HG03342 (cell line): Measurements from ENCODE around the gene YWHAE.
"Not testable (repeated sequence)": the region's sequence is repeated elsewhere in the genome, so short reads cannot be mapped to it uniquely, and the experiment has no call there.

Experiments
- ATAC-seq: cut with Tn5 transposase; IDR thresholded peaks from one replicate; pipeline ENCODE4 v1.9.1; 2021; ENCODE audit warnings: mild to moderate bottlenecking, moderate library complexity; ENCODE audit not compliant: unreplicated experiment

YWHAE gene

DNA sequence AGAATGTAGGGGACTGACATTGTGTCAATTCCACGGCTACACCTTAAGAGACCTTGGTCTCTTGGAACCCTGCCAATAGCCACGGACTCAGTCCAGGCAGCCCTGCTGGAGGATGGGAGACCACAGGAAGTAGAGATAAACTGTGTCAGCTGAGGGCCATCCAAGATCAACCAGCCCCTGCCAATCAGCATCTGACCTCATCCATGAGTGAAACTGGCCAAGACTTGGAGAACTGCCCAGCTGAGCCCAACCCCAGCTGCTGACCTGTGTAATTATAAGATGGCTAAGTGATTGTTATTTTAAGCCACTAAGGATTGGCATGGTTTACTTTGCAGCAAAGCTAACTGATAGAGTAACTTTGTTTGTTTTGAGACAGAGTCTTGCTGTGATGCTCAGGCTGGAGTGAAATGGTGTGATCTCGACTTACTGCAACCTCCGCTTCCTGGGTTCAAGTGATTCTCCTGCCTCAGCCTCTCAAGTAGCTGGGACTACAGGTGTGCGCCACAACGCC, 13.3 kb upstream of the YWHAE start:
- ATAC-seq, result no peak

DNA sequence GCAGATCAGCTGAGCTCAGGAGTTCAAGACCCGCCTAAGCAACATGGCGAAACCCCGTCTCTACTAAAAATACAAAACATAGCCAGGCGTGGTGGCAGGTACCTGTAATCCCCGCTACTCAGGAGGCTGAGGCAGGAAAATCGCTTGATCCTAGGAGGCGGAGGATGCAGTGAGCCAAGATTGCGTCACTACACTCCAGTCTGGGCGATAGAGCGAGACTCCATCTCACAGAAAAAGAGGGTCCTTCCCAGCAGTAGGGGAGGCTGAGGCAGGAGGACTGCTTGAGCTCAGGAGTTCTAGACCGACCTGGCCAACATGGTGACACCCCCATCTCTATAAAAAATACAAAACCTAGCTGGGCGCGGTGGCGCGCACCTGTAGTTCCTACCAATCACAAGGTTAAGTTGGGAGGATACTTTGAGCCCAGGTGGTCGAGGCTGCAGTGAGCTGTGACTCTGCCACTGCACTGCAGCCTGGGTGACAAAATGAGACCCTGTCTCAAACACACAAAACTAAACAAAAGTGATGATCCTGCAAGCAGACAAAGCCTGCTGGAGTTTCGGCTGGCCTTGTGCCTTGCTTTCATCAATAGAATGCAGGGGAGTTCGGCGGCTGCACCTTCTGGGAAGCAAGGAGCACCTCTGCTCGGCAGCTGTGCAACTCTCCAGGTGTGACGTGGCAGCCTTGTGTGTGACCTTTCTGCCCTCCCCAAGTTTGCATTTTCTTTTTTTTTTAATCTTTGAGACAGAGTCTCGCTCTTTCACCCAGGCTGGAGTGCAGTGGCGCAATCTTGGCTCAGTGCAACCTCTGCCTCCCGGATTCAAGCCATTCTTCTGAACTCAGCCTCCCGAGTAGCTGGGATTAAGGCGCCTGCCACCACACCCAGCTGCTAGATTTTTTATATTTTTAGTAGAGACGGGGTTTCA, 12.4 kb upstream of the YWHAE start:
- ATAC-seq, result no peak

GRCh38 chr17:1402262-1402586, 2.2 kb upstream of the YWHAE start:
- no peak for ATAC-seq

DNA sequence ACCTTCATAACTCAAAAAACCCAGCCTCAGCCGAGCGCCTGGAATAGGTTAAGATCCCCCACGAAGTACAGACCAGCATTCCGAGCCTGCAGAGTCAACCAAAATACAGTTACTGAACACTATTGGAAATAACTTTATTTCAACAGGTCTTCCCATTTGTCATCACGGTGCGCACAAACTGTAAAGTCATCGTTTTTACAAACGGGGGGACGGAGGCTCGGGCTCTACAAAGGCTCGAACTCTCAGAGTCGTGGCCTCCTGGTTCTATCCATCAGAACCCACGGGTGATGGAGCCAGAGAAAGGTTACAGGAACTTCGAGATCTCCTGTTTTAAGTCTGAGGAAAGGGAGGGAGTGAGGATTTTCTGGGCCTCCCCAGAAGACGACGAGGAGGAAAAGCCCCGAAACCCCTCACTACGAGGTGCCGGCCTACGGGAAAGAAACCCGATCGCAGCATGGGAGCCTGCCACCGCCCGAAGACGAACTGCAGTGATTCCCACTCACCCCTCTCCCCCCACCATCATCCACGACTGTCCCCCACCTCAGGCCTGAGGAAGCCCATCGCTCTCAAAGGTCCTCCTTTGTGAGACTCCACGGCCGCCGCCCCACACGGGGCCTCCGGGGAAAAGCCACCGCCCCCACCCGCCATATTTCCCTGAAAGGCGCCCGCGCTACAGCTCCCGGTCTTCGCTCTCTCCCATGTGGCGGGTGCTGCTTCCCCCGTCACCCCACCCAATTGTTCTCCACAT, 917 bp downstream of the YWHAE start:
- ATAC-seq, result no peak

- ATAC-seq, result no peak
These were observed 2.0 kb downstream of the YWHAE start for GRCh38 chr17:1398028-1398427.

- not testable (repeated sequence) for ATAC-seq
These were observed 4.0 kb downstream of the YWHAE start for GRCh38 chr17:1395876-1396665.

GRCh38 chr17:1391577-1391976, 8.4 kb downstream of the YWHAE start:
- no peak for ATAC-seq

DNA sequence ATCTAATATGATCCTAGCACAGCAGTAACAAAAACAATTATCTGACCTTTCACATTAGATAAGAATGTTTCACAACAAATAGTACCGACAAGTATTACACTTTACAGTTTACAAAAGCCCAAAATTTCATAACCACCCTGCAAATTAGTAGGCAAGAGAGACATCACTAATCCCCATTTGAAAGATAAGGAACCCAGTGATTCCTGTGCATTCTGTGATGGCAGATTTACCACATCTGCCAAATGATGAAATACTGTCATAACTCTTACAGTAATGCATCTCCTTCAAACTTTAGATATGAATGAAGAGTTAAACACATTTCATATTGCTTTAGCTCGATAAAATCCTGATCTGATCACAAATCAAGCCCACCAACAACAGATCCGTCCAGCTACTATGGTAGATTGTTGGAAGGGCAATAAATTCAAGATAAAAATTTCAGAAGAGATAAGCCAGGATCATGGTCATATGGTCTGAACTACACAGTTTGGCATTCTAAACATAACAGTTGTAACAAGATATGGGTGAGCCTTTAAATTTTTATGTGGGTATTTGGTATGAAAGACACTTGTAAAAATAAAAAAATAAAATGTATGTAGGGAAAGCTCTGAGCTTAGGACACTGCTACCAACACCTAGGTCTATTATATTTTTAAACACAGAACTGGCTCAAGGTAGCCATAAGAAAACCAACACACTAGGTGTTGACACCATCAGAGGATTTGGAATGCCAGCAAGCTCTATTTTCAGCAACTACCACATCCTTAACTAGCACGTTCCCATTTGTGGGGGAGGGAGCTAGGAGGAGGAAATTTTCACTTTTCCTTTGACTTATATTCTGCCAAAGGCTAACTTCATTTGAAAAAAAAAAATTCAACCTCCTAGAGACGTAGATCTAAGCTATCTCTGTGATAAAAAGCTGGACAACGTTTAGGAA, 9.3 kb downstream of the YWHAE start:
- ATAC-seq, result no peak

GRCh38 chr17:1387490-1388227, 12.4 kb downstream of the YWHAE start:
- not testable (repeated sequence) for ATAC-seq

- ATAC-seq, result not testable (repeated sequence)
These were observed 13.3 kb downstream of the YWHAE start for GRCh38 chr17:1386675-1387190.

DNA sequence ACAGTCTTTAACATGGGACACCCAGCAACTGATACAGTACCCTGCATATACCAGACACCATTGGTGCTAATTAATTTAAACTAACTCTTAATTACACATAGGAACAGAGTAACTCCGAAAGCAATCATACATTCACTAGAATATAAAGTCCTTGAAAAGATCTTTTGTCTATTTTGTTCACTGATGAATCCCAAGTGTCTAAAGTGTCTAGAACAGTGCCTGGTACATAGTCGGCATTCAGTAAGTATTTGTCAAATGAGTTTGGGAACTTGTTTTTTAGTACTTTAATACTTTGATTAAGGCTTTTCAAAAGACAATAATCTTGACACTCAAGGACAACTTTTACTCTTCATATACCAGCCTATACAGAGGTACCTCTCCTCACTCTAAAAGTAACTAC, 13.8 kb downstream of the YWHAE start:
- ATAC-seq, result no peak

GRCh38 chr17:1385861-1386260, 14.2 kb downstream of the YWHAE start:
- no peak for ATAC-seq

DNA sequence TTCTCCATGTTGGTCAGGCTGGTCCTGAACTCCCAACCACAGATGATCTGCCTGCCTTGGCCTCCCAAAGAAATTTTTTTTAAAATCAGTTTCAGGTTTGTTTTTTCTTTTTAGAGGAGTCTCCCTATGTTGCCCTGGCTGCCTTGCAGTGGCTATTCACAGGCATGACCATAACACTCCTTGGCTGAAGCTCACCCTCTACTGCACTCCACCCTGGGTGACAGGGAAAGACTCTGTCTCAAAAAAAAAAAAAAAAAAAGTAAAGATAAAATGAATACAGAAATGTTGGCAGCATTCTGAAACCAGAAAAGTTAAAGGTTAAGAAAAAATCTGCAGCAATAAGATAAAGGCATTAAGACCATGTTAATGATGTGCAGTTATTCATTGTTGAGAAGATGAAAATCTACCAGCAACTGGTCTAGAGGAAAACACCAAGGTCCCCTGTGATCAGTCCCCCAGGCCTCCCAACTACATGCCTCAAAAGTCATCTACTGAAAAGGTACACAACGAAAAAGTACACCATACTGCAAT, 15.1 kb downstream of the YWHAE start:
- no peak for ATAC-seq

DNA sequence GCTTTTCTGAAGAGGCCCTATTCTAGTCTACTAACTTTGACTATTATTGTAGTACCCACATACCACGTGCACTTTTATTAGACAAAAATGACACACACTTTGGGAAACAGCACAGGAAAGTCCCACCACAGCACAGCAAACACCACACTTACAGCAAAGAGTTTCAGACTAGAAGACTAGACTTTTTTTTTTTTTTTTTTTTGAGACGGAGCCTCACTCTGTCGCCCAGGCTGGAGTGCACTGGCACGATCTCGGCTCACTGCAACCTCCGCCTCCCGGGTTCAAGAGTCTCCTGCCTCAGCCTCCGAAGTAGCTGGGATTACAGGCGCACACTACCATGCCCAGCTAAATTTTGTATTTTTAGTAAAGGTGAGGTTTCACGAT, 20.1 kb downstream of the YWHAE start:
- ATAC-seq, result no peak

- no peak for ATAC-seq
These were observed 20.7 kb downstream of the YWHAE start for GRCh38 chr17:1379208-1379929.

DNA sequence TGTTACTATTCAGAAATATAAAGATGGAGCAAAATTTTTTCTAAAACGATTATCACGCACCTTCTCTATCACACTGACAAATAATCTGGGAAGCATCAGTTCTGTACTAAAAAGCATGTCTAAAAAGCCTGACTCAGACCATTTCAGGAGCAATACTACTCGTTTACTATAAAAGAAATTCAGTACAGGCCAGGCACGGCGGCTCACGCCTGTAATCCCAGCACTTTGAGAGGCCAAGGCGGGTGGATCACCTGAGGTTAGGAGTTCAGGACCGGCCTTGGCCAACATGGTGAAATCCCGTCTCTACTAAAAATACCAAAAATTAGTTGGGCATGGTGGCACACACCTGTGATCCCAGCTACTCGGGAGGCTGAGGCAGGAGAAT, 21.6 kb downstream of the YWHAE start:
- ATAC-seq, result not testable (repeated sequence)

DNA sequence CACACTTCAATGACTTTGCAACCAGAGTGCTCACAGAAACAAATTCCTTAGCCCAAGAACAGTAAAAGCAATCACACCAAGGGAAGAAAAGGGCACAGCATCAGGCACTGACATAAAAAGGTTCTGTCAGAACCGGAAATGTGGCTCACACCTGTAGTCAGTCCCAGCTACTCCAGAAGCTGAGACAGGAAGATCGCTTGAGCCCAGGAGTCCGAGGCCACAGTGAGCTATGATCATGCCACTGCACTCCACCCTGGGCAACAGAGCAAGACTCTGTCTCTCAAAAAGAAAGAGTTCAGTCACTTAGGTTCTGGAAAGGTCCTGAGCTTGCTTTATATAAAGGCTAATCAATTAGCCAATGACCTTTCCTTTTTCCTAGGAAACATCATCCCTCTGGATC, 22.7 kb downstream of the YWHAE start:
- ATAC-seq, result no peak

GRCh38 chr17:1376061-1376460, 24.0 kb downstream of the YWHAE start:
- no peak for ATAC-seq
